Testis (tissue), 3 donors: Measurements from ENCODE around the gene HOXC11. TPM values are rescaled to one million over a fixed set of nuclear protein-coding genes. Genes with fewer than 3 reads are reported as not detected.

ENCODE experiments used
- DNase-seq: peaks from one replicate; pipeline ENCODE4 v3.0.0-alpha.2; 2019
- H3K27ac ChIP-seq, 2 donors: fragments of 200-600 bp; sonication (generic); one replicate each; pipeline ENCODE4 v1.5.1; 2019
- H3K27me3 ChIP-seq: fragments of 200-600 bp; sonication (generic); one replicate; pipeline ENCODE4 v1.5.1; 2019
- H3K36me3 ChIP-seq: fragments of 200-600 bp; sonication (generic); one replicate; pipeline ENCODE4 v1.5.1; 2017; ENCODE audit warnings: low read depth; ENCODE audit errors: missing control alignments
- H3K4me1 ChIP-seq: fragments of 200-600 bp; sonication (generic); one replicate; pipeline ENCODE4 v1.5.1; 2019
- H3K4me3 ChIP-seq, 2 donors: fragments of 200-600 bp; sonication (generic); one replicate each; pipeline ENCODE4 v1.5.1; 2017 to 2019
- H3K9me3 ChIP-seq: fragments of 200-600 bp; sonication (generic); one replicate; pipeline ENCODE4 v1.5.1; 2017
- CTCF ChIP-seq, 3 experiments: fragments of 450-650 bp in 2 of 3; fragments of 200-600 bp in 1 of 3; sonication (generic) in 1 of 3; IDR thresholded peaks; one replicate each; pipeline ENCODE4 v1.5.1; 2016 to 2019; ENCODE audit warnings: antibody characterized with exemption in 3 of 3, mild to moderate bottlenecking in 2 of 3, moderate library complexity in 1 of 3
- POLR2A ChIP-seq: fragments of 450-650 bp; IDR thresholded peaks from one replicate; pipeline ENCODE4 v1.6.1; 2017; ENCODE audit warnings: antibody characterized with exemption, mild to moderate bottlenecking, moderate library complexity
- WGBS, 2 donors: methylation state at CpG; one replicate each; pipeline ENCODE4 v1.1.5; 2018; 5-methylcytosine and 5-hydroxymethylcytosine counted together
- intact Hi-C: fragments of 100-400 bp; cut with DNase I; formaldehyde crosslinking; loops from one replicate; pipeline ENCODE4 v1.15.1; 2023; ENCODE audit warnings: low total_unique reads
- polyA plus RNA-seq: library from polyadenylated mRNA; stranded (reverse); fragments of 350-450 nt; fragmentation: Illumina TruSeq; extraction: RNeasy Lipid Tissue Mini Kit (QIAGEN cat#74804); gene quantifications from one replicate; pipeline ENCODE4 v1.2.3, GENCODE V29; 2014; ENCODE audit warnings: low read depth, low replicate concordance; ENCODE audit not compliant: insufficient read depth
- total RNA-seq, 2 donors: library from RNA; depleted of rRNA; stranded (reverse); fragments of >200 nt; gene quantifications; one replicate each; pipeline ENCODE4 v1.2.3, GENCODE V29; 2016

HOXC11 gene
- total and polyA plus RNA-seq, 3 donors from 2014 or later = 0.18 to 1.1 (median 0.25) TPM

DNA sequence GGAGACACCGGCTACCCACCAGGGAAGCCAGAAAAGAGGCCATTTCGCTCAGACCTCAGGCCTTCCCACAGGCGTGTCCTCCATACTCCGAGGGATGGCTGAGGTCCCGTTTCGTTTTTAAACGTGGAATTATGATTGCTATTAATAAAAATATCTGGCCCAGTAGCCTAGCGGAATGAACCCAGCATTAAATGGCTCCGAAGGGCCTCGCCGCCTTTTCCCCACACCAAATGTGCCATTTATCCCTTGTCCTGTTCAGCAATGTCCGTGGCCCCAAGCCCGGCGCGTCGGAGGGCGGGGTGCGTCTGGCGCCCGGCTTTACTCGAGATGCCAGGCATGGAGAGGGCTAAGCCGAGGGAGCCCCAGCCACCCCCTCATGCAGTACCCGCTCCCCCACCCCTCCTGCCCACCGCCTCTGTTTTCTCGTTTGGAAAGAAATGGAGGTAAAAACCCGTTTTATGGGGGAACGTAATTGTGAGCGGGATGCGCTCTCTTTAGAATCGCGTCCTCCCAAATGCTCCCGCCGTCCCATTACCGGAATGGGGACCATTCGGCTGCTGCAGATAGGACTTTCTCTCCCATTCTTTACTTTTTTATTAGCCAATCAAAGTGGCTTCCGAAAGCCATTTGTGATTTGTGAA, 41.6 kb downstream of the HOXC11 start:
- H3K27ac ChIP-seq = no peak overlapping the region
- WGBS, 2 donors = 48 to 61% methylated on average over 33 to 36 of the region's 36 CpGs
- no peak for TF ChIP-seq POLR2A
- no peak for TF ChIP-seq CTCF (IDR thresholded peaks at IDR 0.05)
- H3K9me3 ChIP-seq = no peaks in the 10 kb centered on the region
- peaks cover 11% of the 10 kb centered on the region for H3K4me1 ChIP-seq
- H3K4me3 ChIP-seq = no peak overlapping the region
- intact Hi-C loops = no loop called here
- no peak for DNase-seq
- H3K36me3 ChIP-seq = no peaks in the 10 kb centered on the region
- no peaks in the 10 kb centered on the region for H3K27me3 ChIP-seq

GRCh38 chr12:54015018-54015931, 42.3 kb downstream of the HOXC11 start:
- 39 to 66% methylated on average over 23 of the region's 23 CpGs for WGBS, 2 donors
- Histone ChIP-seq H3K4me1 (peaks cover 14% of the 10 kb centered on the region), H3K27ac (no peak overlapping the region), H3K4me3 (no peak overlapping the region), H3K36me3 (no peaks in the 10 kb centered on the region), H3K27me3 (no peaks in the 10 kb centered on the region), H3K9me3 (no peaks in the 10 kb centered on the region)
- intact Hi-C loops = no loop called here
- no peak for DNase-seq
- TF ChIP-seq CTCF (IDR thresholded peaks at IDR 0.05) = no peak
- no peak for TF ChIP-seq POLR2A

GRCh38 chr12:54016051-54016450, 43.1 kb downstream of the HOXC11 start:
- H3K27ac ChIP-seq = peak overlapping the region in 1 of 2 donors; percentile 89
- H3K27me3 ChIP-seq = no peaks in the 10 kb centered on the region
- peak overlapping the region; percentile 51 to 72 for H3K4me3 ChIP-seq
- H3K36me3 ChIP-seq = no peaks in the 10 kb centered on the region
- H3K4me1 ChIP-seq = peaks cover 20% of the 10 kb centered on the region
- no peak for TF ChIP-seq CTCF (IDR thresholded peaks at IDR 0.05)
- TF ChIP-seq POLR2A = no peak
- intact Hi-C loops = no loop called here
- H3K9me3 ChIP-seq = no peaks in the 10 kb centered on the region
- DNase-seq = no peak
- WGBS, 2 donors = 26 to 31% methylated on average over 3 of the region's 3 CpGs

DNA sequence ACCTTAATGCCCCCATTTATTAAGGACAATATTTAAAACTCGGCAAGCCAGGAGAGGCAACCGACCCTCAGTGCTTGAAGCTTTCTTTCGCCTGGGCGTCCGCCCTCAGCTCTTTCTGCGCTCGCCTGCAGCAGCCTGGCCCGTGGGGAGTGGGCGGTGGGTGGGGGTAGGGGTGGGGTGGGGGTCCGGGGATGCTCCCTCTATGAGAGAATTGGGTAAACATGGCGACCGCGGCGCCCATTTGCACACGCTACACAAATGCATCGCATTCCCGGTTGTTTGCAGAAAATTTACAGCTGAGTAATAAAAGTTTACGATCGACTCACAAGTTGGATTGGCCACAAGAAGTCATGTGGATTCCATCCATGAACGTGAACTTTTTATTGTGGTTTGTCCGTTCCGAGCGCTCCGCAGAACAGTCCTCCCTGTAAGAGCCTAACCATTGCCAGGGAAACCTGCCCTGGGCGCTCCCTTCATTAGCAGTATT, 43.6 kb downstream of the HOXC11 start:
- DNase-seq = peak; percentile 49
- Histone ChIP-seq H3K27me3 (no peaks in the 10 kb centered on the region), H3K36me3 (no peaks in the 10 kb centered on the region), H3K27ac (peak overlapping the region; percentile 89 to 95), H3K9me3 (no peaks in the 10 kb centered on the region), H3K4me1 (peaks cover 20% of the 10 kb centered on the region), H3K4me3 (peak overlapping the region; percentile 51 to 72)
- 2% methylated on average over 25 of the region's 25 CpGs for WGBS, 2 donors
- intact Hi-C loops = no loop called here
- no peak for TF ChIP-seq CTCF (IDR thresholded peaks at IDR 0.05)
- no peak for TF ChIP-seq POLR2A
